Fibroblast of skin of right quadriceps (primary cell): ENCODE data around the gene LIN7B.

Source experiments
- DNase-seq: peaks from one replicate; pipeline ENCODE4 v3.0.0-alpha.2; 2013

Gene LIN7B

GRCh38 chr19:49113762-49114629 lies at the start of gene LIN7B:
TSS of gene LIN7B (plus strand) at chr19:49114370. CDS start at chr19:49114405, 35 bp downstream.
- peak; percentile 68 for DNase-seq

- DNase-seq = no peak
These were observed 49.2 kb upstream of the LIN7B start, which contains the start of gene NTF4 for GRCh38 chr19:49064768-49065611. TSS of gene NTF4 (minus strand) at chr19:49064818. CDS start at chr19:49061997, 2,821 bp downstream.

- no peak for DNase-seq
These were observed 48.2 kb upstream of the LIN7B start for GRCh38 chr19:49065905-49066512.

- no peak for DNase-seq
These were observed 46.6 kb upstream of the LIN7B start for GRCh38 chr19:49067554-49067953.

GRCh38 chr19:49069026-49069425 lies 45.1 kb upstream of the LIN7B start:
- no peak for DNase-seq

- DNase-seq = no peak
These were observed 43.8 kb upstream of the LIN7B start for GRCh38 chr19:49070416-49070815.

GRCh38 chr19:49071860-49072547 lies 42.2 kb upstream of the LIN7B start:
- no peak for DNase-seq

- peak; percentile 33 for DNase-seq
These were observed 40.4 kb upstream of the LIN7B start for GRCh38 chr19:49073514-49074378.

- peak; percentile 35 for DNase-seq
These were observed 39.3 kb upstream of the LIN7B start for GRCh38 chr19:49074869-49075268.

GRCh38 chr19:49080392-49080791 lies 33.8 kb upstream of the LIN7B start:
- DNase-seq = no peak

GRCh38 chr19:49081273-49081672 lies 32.9 kb upstream of the LIN7B start:
- no peak for DNase-seq

- no peak for DNase-seq
These were observed 29.8 kb upstream of the LIN7B start for GRCh38 chr19:49084206-49085019.

- peak; percentile 100 for DNase-seq
These were observed 28.9 kb upstream of the LIN7B start, which contains the start of gene SNRNP70 for GRCh38 chr19:49085020-49085867. TSS of gene SNRNP70 (plus strand) at chr19:49085451. CDS start at chr19:49086415, 964 bp downstream.

- DNase-seq = no peak
These were observed 28.3 kb upstream of the LIN7B start for GRCh38 chr19:49085868-49086232.

GRCh38 chr19:49086296-49086695 lies 27.9 kb upstream of the LIN7B start:
- DNase-seq = no peak

- DNase-seq = no peak
These were observed 22.7 kb upstream of the LIN7B start for GRCh38 chr19:49091391-49092038.

GRCh38 chr19:49092686-49093085 lies 21.5 kb upstream of the LIN7B start:
- DNase-seq = no peak

- DNase-seq = no peak
These were observed 19.4 kb upstream of the LIN7B start for GRCh38 chr19:49094505-49095482.
